Stimulated activated CD8-positive, alpha-beta memory T cell treated with anti-CD3 and anti-CD28 coated beads, Interleukin-7, amount 100 ng/mL, for 24 hours (primary cell): ENCODE measurements around the gene CLEC4A.
A peak's percentile ranks its signal among the peaks of the same experiment; 100 is the strongest.
"Not testable (repeated sequence)": the region's sequence is repeated elsewhere in the genome, so short reads cannot be mapped to it uniquely, and the experiment has no call there.

Experiments used
- DNase-seq: peaks from one replicate; pipeline ENCODE4 v3.0.0-alpha.2; 2020; ENCODE audit warnings: low read depth

CLEC4A gene

DNA sequence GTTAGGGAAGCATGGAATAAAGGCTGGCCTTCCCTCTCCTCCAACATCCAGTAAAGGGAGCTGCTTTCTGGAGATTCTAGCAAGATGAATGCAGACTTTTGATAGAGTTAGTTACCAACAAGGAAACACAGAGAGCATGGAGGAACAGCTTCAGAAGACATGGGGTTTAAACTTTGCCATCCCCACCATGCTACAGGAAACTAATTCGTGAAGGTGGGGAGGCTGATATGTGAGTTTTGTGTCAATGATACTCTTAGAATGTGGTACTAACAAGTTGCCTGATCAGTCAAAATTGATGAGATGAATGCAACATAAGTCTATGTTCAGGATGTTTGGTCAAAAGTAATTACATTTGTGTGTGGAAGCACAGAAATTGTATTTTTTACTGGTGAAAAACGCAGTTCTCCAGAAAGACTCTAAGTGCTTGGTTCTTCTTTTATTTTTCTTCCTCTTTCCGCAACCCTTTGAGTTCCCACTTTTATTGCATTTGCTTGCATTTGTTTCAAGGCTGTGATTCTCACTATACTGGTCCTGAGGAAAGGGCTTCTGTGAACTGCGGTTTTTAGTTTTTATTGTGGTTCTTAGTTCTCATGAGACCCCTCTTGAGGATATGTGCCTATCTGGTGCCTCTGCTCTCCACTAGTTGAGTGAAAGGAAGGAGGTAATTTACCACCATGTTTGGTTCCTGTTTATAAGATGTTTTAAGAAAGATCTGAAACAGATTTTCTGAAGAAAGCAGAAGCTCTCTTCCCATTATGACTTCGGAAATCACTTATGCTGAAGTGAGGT, at the start of gene CLEC4A:
Gene CLEC4A, plus strand, starts transcription at position 494 of the 789 bp plus-strand sequence. Its CDS starts 262 bp downstream, at position 756.
- no peak for DNase-seq

DNA sequence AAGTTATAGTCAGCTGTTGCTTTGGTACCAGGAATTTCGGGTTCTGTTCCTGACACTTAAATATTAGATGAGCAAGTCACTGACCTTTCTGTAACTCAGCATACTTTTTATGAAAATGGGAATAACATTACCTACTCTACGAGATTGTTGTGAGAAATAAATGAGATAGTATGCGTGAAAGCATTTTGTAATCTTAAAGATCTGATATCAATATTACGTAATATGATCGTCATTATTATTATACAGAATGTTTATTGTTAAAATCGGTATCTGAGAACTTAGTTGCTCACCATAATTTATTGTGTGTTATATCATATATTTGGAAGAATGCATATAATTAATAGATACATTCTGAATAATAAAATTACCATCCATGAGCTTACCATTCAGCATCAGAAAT, 47.5 kb upstream of the CLEC4A start:
- no peak for DNase-seq

DNA sequence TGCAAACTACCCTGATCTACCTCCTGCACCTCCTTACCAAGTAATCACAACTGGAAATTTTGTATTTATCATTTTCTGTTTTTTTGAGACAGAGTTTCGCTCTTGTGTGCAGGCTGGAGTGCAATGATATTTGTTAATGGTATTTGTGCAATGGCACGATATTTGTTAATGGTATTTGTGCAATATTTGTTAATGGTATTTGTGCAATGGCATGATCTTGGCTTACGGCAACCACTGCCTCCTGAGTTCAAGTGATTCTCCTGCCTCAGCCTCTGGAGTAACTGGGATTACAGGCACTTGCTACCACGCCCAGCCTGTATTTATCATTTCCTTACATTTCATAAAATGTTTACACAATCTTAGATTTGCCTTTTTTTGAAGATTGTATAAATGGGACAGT, 47.1 kb upstream of the CLEC4A start:
- no peak for DNase-seq

DNA sequence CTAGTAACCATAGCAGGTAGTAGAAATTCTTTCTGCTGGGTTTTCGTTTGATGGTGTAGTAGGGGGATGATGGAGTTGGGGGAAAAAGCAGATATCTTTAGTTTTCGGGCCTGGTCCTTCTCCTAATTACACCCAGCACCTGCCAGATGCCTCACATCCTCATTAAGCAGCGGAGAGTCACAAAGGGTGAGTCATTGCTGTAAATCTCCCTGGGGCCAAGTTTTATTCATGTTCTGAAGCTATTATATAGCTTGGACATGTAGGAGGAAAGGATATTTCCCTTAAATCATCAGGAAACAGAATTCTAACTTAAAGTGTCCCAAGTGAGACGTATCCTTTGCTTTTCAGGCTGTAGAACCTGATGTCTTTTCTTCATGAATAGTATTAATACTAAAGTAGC, 46.2 kb upstream of the CLEC4A start:
- DNase-seq = no peak

DNA sequence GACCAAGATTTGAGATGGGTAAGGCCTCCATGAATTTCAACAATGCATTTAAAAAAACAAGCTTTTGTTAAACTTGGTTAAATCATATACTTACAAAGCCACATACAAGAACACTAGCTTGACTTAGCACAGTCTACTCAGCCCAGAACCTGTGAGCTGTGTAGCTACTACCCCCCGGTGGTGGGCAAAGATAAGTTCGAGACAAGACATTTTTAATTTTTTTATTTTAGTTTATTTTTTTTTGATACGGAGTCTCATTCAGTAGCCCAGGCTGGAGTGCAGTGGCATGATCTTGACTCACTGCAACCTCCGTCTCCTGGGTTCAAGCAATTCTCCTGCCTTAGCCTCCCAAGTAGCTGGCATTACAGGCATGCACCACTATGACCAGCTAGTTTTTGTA, 45.0 kb upstream of the CLEC4A start:
- no peak for DNase-seq

DNA sequence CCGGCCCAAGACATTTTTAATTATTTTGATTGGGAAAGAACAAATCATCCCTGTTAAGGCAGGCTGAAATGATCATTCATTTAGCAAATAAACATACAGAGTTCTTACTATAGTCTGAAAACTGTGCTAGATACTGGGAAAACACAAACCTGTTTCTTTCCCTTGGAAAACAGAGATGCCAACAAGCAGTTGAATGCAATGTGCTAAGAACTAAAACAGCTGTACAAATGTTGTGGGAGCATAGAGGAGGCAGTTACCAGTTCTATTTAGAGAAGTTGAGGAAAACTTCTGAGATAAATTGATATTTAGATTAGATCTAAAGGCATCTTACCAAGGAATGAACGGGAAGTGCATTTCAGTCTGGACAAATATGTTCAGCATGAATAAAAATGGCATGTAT, 44.5 kb upstream of the CLEC4A start:
- DNase-seq = no peak

DNA sequence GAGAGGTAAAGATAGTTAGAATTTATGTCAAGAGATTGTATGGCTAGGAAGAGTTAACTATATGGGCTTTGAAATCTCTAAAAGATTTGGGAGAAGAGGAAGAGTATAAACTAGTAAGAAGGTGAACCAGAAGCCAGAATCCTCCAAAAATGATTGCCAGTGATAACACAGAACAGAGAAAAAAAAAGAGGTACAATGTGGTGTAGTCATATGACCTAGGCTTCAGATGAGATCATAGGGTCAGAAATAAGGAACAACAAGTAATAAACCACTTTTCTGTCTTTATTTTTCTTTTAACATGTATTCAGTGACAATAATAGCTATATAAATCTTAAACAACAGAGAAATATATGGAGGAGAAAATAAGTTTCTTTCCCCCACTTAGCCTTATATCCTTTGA, 43.3 kb upstream of the CLEC4A start:
- DNase-seq = no peak

DNA sequence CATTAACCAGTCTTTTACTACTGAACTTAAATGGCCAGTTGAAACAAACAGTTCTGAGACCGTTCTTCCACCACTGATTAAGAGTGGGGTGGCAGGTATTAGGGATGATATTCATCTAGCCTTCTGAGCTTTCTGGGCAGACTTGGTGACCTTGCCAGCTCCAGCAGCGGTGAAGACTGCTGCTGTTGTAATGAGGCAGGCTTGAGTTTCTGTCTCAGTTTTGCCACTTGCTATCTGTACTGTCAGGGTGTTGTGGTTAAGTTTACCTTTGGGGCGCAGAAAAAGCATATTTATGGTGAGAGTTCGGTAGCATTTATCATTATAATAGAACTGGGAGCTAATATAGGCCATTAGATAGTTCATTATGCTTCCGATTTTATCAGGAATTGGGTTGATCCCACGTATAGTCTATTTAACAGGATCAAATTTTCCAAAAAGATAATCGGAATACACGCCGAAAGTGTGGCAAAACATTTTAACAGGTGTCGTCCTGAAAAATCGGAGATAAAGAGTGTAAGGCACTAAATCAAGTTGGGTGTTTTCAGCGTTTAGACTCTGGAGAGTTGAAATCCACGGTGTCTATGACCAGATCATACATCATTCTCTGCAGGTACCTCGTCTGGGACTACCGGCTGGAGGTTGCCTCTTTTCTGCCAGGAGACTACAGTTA, 42.0 kb upstream of the CLEC4A start:
- DNase-seq = no peak

DNA sequence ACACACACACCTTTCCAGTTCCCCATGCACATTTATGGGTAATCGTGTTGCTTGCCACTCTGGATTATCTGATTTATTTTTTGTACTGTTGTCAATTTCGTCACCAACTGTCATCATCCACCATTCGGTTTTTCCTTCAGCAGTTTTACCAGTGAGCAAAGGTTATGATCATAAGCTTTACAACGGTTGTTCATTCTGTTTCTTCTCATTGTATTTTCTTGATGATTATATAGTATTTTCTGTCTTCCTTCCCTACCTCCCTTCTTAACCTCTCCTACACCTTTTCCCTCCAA, 40.7 kb upstream of the CLEC4A start:
- no peak for DNase-seq

DNA sequence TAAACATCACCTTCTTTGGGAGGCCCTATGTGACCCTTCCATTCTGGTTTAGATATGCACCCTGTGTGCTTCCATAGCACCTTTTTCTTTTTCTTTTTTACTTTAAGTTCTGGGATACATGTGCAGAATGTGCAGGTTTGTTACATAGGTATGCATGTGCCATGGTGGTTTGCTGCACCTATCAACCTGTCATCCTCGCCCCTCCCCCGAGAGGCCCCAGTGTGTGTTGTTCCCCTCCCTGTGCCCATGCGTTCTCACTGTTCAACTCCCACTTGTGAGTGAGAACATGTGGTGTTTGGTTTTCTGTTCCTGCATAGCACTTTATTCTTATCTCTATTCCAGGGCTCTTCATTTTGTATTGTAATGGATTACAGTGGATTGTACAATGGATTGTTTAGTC, 39.1 kb upstream of the CLEC4A start:
- DNase-seq = not testable (repeated sequence)

DNA sequence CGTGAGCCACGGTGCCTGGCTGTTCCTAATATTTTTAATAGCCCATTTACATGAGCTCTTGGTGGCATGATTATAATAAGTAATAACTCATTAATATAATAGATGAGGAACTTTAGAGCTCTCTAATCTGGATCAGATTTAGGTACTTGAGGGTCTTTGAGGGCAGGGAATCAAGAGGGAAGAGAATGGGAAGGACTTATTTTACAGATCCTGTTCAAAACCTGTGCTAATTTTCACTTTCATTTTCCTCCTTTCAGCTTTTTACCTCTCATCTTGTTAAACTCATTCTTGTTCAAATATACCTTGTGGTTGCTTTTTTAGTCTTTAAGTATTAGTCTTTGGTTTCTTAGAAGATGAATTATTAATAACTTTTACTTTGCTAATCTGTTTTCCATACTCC, 35.8 kb upstream of the CLEC4A start:
- no peak for DNase-seq

DNA sequence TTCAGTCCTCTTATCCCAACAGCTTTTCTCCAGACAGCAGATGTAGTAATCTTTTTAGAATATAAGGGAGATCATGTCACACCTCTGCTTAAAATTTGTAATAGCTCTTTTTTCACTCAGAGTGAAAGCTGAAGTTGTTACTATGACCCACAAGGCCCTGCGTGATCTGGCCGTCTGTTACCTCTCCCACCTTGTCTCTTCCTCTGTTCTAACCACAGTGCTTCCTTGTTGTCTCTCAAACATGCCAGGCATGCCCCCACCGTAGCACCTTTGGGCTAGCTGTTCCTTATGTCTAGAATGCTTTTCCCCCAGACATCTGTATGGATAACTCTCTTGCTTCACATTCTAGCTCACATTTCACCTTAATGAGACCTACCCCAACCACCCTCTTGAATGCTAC, 34.8 kb upstream of the CLEC4A start:
- DNase-seq = no peak

DNA sequence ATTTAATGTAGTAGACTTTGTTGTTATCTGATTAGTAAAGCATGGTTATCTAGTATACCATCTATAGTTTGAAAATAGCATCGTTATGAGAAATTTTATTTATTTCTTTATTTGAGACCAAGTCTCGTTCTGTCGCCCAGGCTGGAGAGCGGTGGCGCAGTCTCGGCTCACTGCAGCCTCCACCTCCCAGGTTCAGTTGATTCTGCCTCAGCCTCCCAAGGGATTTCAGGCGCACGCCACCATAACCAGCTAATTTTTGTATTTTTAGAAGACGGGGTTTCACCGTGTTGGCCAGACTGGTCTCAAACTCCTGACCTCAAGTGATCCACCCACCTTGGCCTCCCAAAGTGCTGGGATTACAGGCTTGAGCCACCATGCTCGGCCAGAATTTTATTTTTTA, 34.1 kb upstream of the CLEC4A start:
- DNase-seq = not testable (repeated sequence)

DNA sequence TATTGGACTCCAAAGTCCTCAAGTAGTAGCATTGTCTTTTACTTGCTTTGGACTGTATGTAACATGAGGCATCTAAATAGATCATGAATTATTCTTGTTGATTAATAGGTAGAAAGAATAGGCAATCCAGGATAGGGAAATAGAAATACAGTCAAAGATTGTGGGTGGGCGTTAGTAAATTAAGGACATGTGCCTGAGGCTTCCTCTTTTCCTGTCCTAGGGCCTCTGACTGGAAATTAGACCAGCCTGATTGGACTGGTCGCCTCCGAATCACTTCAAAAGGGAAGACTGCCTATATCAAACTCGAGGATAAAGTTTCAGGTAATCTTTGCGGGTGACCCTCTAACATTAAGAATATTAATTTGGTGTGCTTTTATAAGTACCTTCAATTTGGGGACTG, 33.7 kb upstream of the CLEC4A start:
- DNase-seq = no peak

DNA sequence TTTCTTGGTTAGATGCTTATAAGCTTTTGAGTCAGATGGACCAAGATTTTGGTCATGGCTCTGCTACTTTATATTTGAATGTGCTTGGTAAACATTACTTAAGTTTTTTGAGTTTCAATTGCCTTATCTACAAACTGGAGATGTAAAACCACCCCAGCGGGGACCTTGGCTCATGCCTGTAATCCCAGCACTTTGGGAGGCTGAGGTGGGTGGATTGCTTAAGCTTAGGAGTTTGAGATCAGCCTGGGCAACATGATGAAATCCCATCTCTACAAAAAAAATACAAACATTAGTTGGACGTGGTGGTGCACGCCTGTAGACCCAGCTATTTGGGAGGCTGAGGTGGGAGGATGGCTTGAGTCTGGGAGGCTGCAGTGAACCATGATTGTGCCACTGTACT, 30.1 kb upstream of the CLEC4A start:
- no peak for DNase-seq

DNA sequence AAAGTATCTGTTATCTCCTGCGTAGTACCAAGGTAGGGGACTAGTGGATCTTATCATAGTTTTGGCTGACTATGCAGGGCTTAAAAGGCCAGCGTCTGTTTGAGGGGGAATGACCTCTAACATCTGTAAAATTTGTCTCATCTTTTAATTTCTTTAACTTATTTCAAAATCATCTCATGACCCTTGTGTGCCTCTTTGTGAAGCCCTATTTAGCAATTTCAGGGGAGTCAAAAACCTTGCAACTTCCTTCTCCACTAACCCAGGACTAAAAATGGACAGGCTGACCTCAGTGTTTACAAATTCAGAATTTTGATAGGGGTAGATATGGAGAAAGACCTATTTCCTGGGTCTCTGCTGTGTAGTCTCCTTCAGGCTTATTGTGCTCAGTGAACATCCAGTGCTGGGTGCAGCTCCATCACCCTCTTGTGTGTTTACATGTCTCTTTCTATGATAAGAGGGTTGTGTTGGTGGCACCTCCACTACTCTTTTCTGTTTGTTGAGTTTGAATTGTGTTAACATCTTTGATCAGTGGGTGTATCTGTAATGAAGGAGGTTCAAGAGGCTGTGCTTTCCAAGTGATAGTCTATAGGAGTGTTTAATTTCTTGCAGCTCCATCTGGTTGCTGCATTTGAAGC, 27.0 kb upstream of the CLEC4A start:
- no peak for DNase-seq

DNA sequence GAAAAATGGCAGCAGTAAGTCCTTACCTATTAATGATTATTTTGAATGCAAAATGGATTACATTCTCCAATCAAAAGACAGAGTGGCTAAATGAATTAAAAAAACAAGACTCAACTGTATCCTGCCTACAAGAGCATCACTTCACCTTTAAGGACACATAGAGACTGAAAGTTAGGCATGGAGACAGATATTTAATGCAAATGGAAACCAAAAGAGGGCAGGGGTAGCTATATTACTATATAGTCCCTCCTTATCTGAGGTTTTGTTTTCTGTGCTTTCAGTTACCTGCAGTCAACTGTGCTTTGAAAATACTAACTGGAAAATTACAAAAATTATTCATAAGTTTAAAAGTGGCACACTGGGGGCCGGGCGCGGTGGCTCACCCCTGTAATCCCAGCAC, 24.2 kb upstream of the CLEC4A start:
- no peak for DNase-seq

DNA sequence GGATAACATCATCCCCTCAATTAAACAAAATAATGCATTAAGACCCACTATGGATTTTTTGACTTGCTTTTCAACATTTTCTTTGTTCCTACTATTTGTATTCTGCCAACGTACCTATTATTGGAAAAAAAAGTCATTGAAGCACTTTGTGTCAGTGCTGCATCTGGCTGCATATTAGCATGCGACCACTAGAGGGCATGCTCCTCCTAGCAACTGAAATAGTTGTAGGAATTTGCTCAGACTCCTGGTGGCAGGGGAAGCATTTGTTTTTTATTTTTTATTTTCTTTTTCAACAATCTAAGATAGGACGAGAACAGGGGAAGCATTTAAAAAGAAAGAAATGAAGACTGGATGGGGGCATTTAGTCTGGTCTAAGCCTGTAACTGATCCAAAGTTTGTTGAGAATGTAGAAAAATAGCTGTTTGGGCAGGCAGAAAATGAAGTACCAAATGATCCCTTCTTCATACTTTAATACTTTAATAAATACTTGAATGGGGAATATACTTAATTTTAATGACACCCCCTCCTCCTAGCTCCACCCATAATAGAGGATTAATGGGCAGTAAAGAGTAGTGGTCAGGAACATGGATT, 14.5 kb upstream of the CLEC4A start:
- peak; percentile 63 for DNase-seq

DNA sequence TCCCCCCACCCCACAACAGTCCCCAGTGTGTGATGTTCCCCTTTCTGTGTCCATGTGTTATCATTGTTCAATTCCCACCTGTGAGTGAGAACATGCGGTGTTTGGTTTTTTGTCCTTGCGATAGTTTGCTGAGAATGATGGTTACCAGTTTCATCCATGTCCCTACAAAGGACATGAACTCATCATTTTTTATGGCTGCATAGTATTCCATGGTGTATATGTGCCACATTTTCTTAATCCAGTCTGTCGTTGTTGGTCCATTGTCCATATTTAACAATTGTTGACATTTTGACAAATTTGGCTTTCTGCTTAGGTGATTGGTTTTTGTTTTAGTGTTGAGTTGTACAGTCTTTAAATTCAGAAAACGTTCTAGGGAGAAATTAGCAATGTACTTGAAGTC, 10.3 kb upstream of the CLEC4A start:
- not testable (repeated sequence) for DNase-seq

DNA sequence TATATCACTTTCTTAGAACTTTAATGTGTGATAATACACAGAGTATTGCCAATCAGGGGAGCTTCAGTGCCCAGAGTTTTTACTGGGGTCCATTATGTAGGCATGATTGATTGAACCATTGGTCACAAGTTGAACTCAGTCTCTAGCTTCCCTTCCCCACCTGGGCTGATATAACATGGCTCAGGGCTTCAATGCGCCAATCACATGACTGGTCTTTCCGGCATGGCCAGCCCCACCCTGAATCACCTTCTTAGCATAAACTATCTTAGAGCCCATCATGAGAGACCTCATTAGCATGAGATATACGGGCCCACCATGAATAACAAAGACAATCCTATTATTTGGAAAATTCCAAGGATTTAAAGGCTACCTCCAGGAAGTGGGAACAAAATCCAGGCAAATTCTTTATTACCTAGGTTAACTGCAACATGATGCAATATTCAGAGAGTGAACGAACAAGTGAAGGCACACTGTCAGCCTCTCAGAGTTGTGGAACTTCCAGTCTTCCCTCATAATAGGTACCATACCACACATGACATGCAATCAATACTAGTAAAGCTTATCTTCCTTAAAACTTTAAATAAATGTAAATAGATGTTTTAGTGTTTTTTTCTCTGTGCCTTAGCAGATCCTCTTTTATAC, 3.2 kb upstream of the CLEC4A start:
- DNase-seq = no peak

DNA sequence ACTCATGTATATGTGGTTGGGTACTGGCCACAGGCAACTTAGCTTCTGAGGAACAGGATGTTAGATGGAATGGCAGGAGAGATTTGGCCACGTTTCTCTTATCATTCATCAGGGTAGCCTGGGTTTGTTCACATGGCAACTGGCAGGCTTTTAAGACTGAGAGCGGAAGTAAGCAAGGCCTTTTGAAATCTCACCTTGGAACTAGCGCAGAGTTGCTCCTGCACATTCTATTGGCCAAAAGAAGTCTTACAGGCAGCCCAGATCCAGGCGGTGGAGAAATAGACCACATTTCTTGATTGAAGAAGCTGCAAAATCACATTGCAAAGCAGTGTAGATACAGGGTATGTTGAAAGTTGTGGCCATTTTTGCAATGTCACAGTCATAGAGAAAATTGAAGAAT, 3.7 kb downstream of the CLEC4A start:
- DNase-seq = no peak

DNA sequence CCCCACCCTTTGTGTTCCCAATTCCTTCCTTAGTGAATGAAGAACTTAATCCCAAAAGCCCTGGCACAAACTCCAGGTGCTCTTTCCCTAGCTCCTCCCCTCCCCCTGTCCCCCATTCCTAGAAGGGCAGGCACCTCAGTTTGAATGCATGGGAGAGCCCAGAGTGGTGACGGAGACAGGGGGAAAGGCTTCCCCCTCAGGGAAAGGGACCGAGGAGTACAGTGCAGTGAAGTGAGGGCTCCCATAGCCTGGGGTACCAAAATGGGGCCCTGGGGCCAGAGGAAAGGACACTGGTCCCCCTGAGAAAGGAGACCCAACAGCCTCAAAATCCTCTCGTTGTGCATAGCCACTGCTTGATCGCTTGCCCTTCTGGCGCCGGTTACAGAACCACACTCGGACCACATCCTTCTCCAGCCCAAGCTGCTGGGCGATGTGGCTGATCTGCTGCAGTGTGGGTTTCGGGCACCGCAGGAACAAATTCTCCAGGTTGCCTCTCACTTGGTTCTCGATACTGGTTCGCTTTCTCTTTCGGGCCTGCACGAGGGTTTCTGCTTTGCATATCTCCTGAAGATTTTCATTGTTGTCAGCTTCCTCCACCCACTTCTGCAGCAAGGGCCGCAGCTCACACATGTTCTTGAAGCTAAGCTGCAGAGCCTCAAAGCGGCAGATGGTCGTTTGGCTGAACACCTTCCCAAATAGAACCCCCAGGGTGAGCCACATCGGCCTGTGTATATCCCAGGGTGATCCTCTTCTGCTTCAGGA, 10.4 kb downstream of the CLEC4A start:
- DNase-seq = not testable (repeated sequence)
